Ectodermal cell (in vitro differentiated cells): Measurements from ENCODE around the gene USP17L29.
"Not testable (repeated sequence)": the region's sequence is repeated elsewhere in the genome, so short reads cannot be mapped to it uniquely, and the experiment has no call there.

Experiments
- H3K27ac ChIP-seq: 2 replicates; pipeline ENCODE4 v1.7.0; 2013; ENCODE audit warnings: mild to moderate bottlenecking, low read depth, low read length; ENCODE audit not compliant: insufficient read depth, poor library complexity, severe bottlenecking
- H3K27me3 ChIP-seq: 2 replicates; pipeline ENCODE4 v1.7.0; 2013; ENCODE audit warnings: mild to moderate bottlenecking, low read length; ENCODE audit not compliant: insufficient read depth, control insufficient read depth, poor library complexity, severe bottlenecking
- H3K36me3 ChIP-seq: one replicate; pipeline ENCODE4 v1.7.0; 2013; ENCODE audit warnings: low read length; ENCODE audit not compliant: control insufficient read depth, insufficient read depth
- H3K4me1 ChIP-seq: one replicate; pipeline ENCODE4 v1.7.0; 2013; ENCODE audit warnings: low read length; ENCODE audit not compliant: control insufficient read depth, insufficient read depth
- H3K4me3 ChIP-seq: 2 replicates; pipeline ENCODE4 v1.7.0; 2013; ENCODE audit warnings: low read depth, low read length, control low read depth; ENCODE audit not compliant: insufficient read depth
- H3K9me3 ChIP-seq: 2 replicates; pipeline ENCODE4 v1.7.0; 2013; ENCODE audit warnings: mild to moderate bottlenecking, low read length, moderate library complexity; ENCODE audit not compliant: control insufficient read depth
- WGBS, 2 experiments: methylation state at CpG; one replicate each; pipeline ENCODE4 v1.1.7; 2013; ENCODE audit warnings: missing lambda C conversion rate in 2 of 2; 5-methylcytosine and 5-hydroxymethylcytosine counted together

The USP17L29 gene

DNA sequence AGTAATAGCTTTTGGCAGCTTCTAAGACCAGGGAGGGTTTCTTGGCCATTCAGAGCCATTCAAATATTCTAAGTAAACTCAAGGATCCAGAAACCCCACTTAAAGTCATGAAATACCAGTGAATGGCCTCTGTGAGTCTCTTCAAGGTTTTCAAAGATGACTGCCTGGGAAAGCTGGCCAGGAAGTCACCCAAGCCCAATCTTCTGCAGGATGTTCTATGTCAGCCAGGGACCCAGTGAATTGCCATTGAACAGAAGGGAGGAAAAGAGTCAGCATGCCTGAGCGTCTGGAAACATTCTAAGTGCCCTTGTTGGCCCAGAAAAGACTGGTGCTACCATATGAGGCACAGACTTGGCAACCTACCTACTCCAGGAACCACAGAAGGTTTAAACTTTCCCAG, 26.4 kb downstream of the USP17L29 start:
- H3K27me3 ChIP-seq, H3K4me3 ChIP-seq, H3K9me3 ChIP-seq, H3K36me3 ChIP-seq, H3K4me1 ChIP-seq, H3K27ac ChIP-seq: not testable (repeated sequence)
- 51 to 58% methylated on average over 1 of the region's 1 CpG for WGBS, 2 experiments

DNA sequence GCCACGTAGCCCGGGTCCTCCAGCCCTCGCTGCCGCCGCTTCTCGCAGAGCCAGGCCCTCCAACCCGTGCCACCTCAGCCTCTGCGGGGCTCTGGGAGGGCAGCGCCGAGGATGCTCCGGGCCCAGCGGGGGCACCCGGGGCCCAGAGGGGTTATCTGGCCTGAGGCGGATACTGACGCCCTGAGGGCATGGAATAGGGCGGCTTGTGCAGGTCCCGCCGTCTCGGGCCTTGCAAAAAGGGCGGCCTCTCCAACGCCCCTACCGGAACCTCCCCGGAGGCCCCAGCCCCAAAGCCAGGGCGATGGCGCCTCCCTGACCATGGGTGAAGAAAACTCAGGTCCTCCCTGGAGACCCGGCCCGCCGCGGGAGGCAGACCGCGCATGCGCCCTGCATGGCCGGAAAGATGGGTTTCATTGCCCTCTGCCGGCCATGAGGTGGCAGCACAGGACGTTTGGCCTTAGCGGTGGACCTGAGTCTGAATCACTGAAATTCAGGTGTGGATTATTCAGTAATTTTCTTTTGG, 27.6 kb downstream of the USP17L29 start:
- not testable (repeated sequence) for H3K4me1 ChIP-seq, H3K27me3 ChIP-seq, H3K4me3 ChIP-seq, H3K9me3 ChIP-seq, H3K36me3 ChIP-seq, H3K27ac ChIP-seq
- WGBS, 2 experiments, result 39 to 51% methylated on average over 26 to 35 of the region's 36 CpGs

DNA sequence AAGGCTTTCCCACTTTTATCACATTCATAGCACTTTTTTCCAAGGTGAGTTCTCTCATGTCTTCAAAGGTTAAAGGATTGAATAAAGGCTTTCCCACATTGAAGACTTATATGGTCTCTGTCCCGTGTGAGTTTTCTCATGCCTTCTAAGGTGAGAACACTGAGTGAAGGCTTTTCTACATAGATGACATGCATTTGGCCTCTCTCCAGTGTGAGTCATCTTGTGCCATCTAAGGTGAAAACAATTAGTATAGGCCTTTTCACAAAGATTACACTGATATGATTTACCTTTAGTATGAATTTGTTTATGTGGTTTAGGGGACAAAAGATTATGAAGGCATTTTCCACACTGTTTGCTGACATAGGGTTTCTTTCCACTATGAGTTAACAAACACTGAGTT, 30.7 kb downstream of the USP17L29 start:
- Histone ChIP-seq H3K4me3 (no peak overlapping the region), H3K4me1 (no peaks in the 10 kb centered on the region), H3K27me3 (no peaks in the 10 kb centered on the region), H3K27ac (no peak overlapping the region), H3K36me3 (no peaks in the 10 kb centered on the region), H3K9me3 (no peaks in the 10 kb centered on the region)
- 52 to 86% methylated on average over 1 of the region's 1 CpG for WGBS, 2 experiments

DNA sequence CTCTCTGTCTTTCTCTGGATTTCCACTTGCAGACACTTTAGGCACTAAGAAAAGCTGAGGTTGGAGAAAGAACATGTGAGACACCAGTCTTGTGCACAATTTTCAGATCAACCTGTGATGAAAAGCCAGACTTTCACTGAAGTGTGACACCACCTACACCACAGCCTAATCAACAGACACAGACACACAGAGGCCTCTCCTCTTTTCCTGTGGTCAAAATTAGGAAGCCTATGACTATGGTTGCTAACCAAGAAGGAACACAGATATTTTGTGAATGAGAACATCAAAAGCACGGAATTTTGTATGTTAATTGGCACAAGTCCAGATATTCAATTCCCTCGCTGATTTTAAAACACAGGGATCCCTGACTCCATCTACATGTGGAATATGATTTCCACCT, 35.6 kb downstream of the USP17L29 start:
- not testable (repeated sequence) for H3K4me1 ChIP-seq, H3K4me3 ChIP-seq, H3K27me3 ChIP-seq, H3K27ac ChIP-seq, H3K36me3 ChIP-seq, H3K9me3 ChIP-seq
- WGBS, 2 experiments, result 83 to 91% methylated on average over 2 of the region's 2 CpGs
